Subcutaneous adipose tissue (tissue), 4 donors: ENCODE data around the gene CCDC134. TPM values are rescaled to one million over a fixed set of nuclear protein-coding genes. Genes with fewer than 3 reads are reported as not detected.

ENCODE experiments used
- CTCF ChIP-seq: fragments of 450-650 bp; IDR thresholded peaks from one replicate; pipeline ENCODE4 v1.5.1; 2016; ENCODE audit warnings: low read depth, mild to moderate bottlenecking, control low read depth, antibody characterized with exemption, moderate library complexity
- total RNA-seq, 4 donors: library from RNA; depleted of rRNA; stranded (reverse); fragments of >200 nt; gene quantifications; one replicate each; pipeline ENCODE4 v1.1.0, GENCODE V29; 2016

CCDC134 gene
- total RNA-seq, 4 donors from 2014 or later, result 0.98 to 5.1 (median 2.6) TPM

DNA sequence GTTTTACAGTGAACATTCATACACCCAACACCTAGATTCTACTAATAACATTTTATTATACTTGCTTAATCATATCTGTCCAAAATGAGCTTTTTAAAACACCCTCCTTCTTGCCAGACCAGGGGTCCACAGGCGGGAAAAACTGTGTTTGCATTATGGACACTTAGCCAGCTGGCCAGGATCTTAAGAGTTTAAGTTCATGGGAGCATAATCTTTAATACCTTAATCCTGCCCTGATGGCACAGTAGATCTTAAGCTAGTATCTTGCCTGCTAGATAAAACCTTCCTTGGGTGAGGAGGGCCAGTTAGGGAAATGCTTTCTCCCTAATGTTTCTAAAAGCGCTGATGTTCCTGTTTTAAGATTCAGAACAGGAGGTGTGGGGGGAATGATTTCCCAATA is 13.1 kb upstream of the CCDC134 start:
- no peak for TF ChIP-seq CTCF

DNA sequence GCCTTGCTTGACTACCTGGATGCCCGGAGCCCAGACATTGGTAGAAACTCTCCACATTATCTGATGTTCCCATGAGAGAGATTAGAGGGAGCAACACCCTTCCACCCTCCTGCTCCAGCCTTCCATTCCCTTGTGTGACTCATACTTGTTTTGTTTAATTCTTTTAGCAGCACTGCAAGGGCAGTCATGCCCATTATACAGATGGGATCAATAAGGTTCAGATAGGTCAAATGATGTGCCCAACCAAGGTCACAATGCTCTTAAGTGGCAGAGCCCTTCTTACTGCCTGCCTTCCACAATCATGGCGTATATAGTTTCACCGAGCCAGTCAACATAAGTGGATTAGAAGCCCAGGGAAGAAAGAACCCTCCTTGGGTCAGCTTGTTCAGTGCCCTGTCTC is 6.6 kb upstream of the CCDC134 start:
- no peak for TF ChIP-seq CTCF

DNA sequence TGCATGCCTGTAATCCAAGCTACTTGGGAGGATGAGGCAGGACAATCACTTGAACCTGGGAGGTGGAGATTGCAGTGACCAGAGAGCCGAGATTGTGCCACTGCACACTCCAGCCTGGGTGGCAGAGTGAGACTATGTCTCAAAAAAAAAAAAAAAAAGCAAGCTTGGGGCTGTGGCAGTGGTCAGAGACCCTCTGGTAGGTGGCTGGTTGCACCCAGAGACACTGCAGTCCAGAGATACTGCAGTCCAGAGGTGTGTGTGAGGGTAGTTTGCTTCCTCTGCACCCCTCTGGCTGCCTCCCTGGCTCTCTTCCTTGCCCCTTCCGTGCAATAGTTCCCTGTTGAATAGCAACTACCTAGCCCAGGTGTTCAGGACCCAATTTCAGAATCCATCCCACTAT is 1.7 kb upstream of the CCDC134 start:
- no peak for TF ChIP-seq CTCF

GRCh38 chr22:41799486-41800347 is 762 bp upstream of the CCDC134 start:
- TF ChIP-seq CTCF, result no peak

- no peak for TF ChIP-seq CTCF
Measured at GRCh38 chr22:41801147-41801819, 804 bp downstream of the CCDC134 start.

DNA sequence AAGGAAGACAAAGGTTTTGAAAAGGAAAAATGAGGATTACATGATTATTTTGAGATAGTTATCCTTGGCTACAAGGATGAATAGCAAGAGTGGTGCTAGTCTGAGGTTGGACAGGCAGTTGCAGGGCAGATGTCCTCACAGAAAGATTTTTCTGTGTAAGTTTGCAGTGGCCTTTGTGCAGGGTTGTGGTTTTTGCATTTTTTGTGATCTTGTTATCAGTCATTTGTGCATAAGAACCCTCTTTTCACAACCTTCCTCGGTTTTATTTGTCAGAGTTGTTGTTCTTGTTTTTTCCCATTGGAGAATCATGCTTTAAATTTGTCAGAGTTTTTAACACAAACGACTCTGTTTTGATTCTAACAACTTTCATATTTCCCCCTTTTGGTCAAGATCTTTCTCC is 1.4 kb downstream of the CCDC134 start:
- TF ChIP-seq CTCF, result no peak

DNA sequence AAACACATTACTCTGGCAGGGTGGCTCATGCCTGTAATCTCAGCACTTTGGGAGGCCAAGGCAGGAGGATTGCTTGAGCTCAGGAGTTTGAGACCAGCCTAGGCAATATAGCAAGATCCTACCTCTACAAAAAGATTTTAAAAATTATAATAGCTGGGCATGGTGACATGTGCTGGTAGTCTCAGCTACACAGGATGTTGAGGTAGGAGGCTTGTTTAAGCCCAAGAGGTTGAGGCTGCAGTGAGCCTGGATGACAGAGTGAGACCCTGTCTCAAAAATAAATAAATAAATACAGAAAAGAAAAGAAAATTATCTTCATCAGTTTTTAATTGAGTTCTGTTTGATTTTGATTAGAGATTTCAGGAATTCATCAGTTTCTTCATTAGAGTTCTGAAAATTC is 5.2 kb downstream of the CCDC134 start:
- no peak for TF ChIP-seq CTCF
